Endothelial cell of hepatic sinusoid (primary cell): Measurements from ENCODE around the gene DENND1B.

Experiments used
- in situ Hi-C: cut with HindIII; loops from 2 replicates; pipeline ENCODE4 v1.10.0; 2017; ENCODE audit warnings: low sequenced_read_pairs

Gene DENND1B

DNA sequence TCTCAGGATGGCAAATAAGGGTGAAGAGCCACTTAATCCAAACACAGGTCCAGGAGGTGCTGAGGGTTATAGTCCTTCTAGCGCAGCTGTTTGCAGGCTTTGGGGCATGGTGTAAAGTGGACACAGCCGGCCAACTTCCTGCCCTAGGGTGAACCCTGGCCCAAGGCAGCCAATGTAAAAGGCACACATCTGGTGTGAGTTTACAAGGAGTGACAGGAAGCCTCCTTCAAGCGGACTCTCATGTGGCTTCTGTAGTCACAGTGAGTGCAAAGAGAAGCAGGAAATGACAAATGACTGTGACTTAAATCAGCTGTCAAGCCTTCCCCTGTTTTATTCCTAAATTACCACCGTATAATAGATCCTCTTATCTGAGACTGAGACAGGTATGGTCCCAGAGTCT lies 294.2 kb downstream of the DENND1B start:
- in situ Hi-C loops, result no loop called here

DNA sequence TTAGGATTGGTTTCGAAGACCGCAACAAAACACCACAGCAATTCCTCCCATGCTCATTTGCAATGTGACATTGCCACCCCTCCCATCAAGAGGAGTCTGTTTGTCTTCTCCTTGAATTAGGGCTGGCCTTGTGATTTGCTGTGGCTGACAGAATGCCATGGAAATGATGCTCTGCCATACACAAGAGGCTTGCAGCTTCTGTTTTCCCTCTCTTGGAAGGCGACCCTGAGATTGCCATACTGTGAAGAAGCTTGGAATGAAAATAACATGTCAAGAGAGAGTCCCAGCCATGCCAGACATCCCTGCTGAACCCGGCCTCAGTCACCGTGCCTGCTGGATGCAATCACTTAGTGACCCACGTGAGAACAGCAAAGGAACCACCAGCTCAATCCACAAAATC lies 294.8 kb downstream of the DENND1B start:
- in situ Hi-C loops, result no loop called here

DNA sequence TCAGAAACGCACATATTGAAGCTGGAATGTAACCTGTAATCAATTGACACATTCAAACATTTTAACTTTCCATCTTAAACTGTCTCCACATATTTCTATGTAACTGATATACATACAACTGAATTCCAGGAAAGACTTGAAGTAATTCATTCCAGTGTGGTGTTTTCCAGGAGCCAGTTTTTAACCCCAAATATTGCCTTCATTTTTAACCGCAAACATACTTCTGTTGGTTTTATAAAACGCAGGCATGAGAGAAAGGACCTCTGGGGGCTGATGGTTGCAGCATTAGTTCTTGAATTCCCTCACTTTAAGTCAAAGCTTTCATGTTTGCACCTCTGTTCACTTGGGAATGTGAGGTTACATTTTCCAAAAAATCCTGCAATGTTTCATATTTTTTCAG lies 303.1 kb downstream of the DENND1B start:
- in situ Hi-C loops, result no loop called here

- in situ Hi-C loops, result no loop called here
Observed at GRCh38 chr1:197471248-197471985, 303.9 kb downstream of the DENND1B start.

DNA sequence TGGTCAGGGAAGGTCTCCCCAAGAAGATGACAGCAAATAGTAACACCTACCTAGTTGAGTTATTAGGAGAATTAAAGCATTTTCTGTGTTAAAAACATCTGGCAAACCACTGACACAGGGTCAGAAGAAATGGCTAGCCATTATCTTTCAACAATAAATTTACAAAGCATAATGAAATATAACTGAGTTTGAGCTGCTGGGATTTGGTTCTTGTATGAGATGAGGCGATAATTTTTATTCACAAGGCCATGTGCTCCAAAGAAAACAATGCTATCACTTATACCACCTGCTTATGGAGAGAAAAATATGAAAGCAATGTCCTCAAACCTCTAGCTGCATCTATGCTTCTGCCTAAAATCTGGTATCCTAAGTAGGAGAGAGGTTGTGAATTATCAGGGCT lies 304.9 kb downstream of the DENND1B start:
- in situ Hi-C loops, result no loop called here

GRCh38 chr1:197469620-197470210 lies 305.6 kb downstream of the DENND1B start:
- in situ Hi-C loops, result no loop called here

DNA sequence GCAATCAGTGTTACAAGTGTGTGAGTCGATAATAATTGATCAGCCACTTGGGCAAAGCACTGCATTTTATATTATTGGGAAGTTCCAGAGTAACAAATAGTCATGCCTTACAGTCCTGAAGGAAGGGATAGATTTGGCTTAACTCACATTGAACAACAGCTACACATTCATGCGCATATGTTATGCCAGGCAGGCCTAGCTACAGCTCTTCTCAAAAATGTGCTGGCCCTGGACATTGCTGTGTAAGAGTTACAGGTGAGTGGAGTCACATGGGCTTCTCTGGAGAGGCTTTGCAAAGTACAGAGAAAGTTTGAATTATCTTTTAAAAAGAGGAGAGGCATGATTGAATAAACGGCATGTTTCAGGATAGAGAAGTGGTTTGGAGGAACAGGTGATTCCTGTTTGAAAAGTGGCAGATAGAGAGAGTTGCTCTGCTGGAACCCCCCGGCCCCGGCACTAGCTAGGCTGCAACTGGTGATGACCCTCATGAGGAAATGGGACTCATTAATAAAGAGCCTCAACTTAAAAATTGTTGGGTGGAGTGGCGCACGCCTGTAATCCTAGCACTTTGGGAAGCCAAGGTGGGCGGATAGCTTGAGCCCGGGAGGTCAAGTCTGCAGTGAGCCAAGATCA lies 306.6 kb downstream of the DENND1B start:
- in situ Hi-C loops, result no loop called here

GRCh38 chr1:197467881-197468280 lies 307.4 kb downstream of the DENND1B start:
- in situ Hi-C loops, result no loop called here

- in situ Hi-C loops, result no loop called here
Observed at GRCh38 chr1:197466813-197467212, 308.5 kb downstream of the DENND1B start.

DNA sequence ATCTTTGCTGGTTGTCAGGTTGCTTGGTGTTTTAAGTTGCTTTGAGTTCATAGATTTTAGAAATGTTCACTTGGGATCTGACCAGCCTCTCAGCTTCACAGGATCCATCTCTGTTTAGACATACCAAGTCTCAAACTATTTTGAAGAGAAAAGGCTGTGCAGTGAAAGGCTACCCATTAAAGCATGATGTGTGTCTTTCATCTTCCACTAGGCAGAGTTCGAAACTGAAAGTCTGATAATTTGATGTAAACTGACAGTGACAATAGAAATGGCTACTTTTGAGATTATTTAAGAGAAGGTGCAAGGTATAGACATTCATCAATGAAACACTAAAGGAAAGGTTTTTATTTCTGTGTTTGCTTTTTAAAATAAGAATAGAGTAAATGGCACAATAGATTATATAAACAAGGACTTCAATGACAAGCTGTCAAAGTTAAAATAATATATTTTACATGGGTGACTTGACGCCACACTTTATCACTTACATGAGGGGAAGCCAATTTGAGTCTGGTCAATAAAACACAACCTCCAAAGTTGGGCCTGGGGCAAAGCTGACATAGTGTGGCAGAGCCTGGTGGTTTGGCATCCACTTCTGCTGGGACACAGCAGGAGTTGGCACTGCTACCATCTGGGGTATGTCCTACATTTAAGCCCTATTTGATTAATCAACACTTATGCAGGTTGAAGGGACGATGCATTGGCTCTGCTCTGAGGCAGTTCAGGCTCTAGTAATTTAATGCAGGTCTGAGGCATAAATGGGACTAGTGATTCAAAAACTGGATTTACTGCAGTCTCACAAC lies 309.6 kb downstream of the DENND1B start:
- in situ Hi-C loops, result no loop called here

DNA sequence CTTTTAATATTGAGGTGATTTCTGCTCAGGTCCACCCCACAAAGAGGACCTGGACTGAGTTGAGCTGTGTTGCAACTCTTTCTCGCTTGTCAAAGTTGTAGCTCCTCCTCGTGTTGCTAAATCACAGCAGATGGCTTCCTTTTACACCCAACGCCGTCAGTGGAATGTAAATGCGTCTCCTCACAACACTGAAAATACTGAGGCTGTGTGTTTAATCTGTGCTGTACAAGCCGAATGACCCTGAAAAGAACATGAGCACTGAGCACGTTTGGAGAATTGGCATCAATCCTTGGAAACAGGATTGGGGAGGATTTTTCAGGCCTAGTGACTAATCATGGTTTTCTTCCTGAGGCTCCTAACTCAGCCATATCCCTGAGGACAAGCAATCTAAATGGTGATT lies 311.2 kb downstream of the DENND1B start:
- in situ Hi-C loops, result no loop called here

DNA sequence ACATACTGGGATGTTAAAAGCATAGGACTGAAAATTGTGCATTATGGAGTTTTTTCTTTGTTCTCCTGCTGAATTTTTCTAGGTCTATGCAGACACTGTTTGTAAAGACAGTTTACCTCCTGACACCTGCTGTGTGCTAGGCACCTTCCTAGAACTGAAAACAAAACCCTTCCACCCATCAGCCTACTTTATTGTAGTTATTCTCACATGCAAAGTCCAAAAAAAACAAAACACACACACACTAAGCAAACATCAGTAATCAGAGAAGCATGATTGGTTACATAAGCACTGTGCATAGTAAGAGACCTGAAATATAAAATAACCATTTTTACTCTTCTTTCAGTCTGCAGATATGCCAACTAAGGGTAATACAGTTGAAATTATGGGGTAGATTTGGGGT lies 312.1 kb downstream of the DENND1B start:
- in situ Hi-C loops, result no loop called here

DNA sequence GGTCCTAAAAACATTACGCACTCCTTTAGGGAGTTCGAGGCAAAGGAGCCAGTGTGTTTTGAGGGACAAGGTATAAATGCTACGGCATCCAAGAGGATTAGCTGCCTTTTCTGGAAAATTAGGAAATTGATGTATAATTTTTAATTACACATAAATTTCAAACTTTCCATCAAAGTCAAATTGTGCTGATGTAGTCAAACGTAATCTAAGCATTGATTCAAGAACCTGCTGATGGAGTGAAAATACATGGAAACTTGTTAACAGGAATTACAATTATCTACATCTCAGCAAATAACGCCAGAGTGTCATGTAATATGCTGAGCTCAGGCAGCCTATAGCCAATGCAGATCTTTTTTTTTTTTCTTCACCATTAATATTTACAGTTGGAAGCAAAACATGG lies 312.7 kb downstream of the DENND1B start:
- in situ Hi-C loops, result no loop called here
